ENCODE data around the gene SLC9C1. TPM values are rescaled to one million over a fixed set of nuclear protein-coding genes. Genes with fewer than 3 reads are reported as not detected.
A peak's percentile ranks its signal among the peaks of the same experiment; 100 is the strongest.

The SLC9C1 gene
- total RNA-seq, 1 donor from 2014 or later = 0.13 TPM

DNA sequence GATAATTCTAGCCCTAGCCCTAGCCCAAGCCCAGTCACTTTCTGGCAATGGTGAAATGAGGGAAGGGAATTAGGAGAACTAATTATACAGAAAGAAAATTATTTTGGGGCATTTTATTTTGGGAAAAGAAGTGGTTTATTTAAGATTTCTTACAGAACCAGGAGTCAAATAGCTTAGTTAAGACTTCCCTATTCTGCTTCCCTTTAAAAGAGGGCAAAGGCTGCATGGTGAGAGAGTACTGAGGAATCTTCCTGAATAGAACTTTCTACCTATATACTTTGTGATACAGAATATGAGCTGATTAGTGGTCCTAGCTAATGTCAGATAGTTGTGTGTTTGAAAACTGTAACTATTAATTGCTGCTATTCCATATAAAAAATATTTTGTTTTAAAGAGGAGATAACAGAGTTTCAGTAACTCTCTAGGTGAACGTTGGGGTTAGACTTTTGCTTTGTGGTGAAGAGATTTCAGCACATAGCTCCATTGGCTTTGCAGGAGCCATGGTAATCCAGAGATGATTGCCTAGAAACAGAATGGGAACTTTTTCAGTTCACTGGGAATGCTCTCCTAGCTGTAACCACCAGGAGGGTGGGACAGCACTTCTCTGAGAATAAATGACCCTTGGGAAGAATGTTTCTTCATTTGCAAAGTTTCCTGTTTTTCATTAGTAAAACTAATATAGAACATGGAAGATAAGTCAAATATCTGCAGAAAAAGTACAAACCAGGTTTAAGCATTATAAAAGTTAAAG lies 155.6 kb downstream of the SLC9C1 start:
- no peak overlapping the region for H3K27ac Mint-ChIP-seq (ENCODE audit: unreplicated experiment)
- no peak for TF ChIP-seq CTCF (IDR thresholded peaks at IDR 0.05; ENCODE audit: unreplicated experiment)
- peaks cover 18% of the 10 kb centered on the region for H3K4me1 Mint-ChIP-seq (ENCODE audit: unreplicated experiment)
- H3K36me3 Mint-ChIP-seq (ENCODE audit: low read depth, unreplicated experiment) = no peaks in the 10 kb centered on the region
- H3K9me3 Mint-ChIP-seq (ENCODE audit: unreplicated experiment) = peaks cover 3% of the 10 kb centered on the region
- H3K27me3 Mint-ChIP-seq (ENCODE audit: unreplicated experiment) = no peaks in the 10 kb centered on the region
- H3K4me3 Mint-ChIP-seq (ENCODE audit: unreplicated experiment) = no peak overlapping the region
- no peak for DNase-seq (ENCODE audit: low spot score)

GRCh38 chr3:112137781-112138180 lies 156.2 kb downstream of the SLC9C1 start:
- Mint-ChIP-seq H3K36me3 (ENCODE audit: low read depth, unreplicated experiment) (no peaks in the 10 kb centered on the region), H3K4me3 (ENCODE audit: unreplicated experiment) (no peak overlapping the region), H3K27ac (ENCODE audit: unreplicated experiment) (no peak overlapping the region), H3K27me3 (ENCODE audit: unreplicated experiment) (peaks cover 2% of the 10 kb centered on the region), H3K4me1 (ENCODE audit: unreplicated experiment) (peaks cover 23% of the 10 kb centered on the region), H3K9me3 (ENCODE audit: unreplicated experiment) (no peaks in the 10 kb centered on the region)
- no peak for TF ChIP-seq CTCF (IDR thresholded peaks at IDR 0.05; ENCODE audit: unreplicated experiment)
- no peak for DNase-seq (ENCODE audit: low spot score)

DNA sequence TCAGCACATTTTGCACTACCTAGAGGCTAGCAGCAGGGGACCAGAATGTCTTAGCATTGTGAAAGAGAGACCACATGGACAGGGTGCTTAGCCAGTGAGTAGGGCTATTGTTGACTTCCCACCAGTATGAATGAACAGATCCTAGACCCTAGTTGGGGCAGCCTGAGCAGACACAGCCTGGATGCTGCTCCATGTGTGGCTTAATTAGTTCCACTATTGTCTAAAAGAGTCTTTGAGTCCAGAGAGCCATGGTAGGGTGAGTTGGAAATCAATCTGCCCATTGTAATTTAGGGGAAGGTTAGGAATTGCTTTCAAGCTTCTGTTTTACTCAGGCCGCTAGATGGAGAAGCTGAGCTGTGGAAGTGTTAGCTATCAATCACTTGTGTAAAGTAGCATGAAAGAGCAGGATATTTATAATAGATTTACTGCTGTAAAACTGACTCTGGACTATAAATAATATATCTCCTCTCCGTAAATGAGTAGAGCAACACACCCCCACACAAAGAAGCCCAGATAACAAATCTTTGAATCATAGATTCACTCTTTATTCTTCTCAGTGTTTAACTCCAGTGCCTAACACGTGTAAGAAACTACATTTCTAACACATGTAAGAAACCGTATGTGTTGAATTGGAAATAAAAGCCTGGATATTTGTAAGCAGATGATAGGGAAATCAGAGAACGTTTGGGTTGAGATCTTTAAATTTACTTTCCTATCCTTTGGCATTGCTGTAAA lies 156.9 kb downstream of the SLC9C1 start:
- H3K27me3 Mint-ChIP-seq (ENCODE audit: unreplicated experiment) = peaks cover 2% of the 10 kb centered on the region
- peak overlapping the region; percentile 26 for H3K27ac Mint-ChIP-seq (ENCODE audit: unreplicated experiment)

DNA sequence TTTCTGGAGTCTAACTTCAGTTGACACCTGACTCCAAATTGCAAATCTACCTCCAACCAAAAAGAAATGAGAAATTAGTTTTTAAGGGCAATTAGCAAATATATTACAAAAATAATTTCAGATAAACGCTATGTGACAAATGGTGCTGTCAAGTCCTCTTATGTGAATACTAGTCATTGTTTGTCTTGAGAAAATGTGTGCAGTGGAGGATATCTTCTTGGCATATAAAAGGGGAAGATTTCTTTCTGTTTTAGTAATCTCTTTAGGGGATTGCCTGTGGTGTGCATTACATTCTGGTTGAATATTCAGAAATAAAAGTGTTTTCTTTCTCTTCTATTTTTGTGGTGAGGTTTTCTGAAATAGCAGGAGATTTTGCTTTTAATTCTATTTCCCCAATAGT lies 158.0 kb downstream of the SLC9C1 start:
- no peak for TF ChIP-seq CTCF (IDR thresholded peaks at IDR 0.05; ENCODE audit: unreplicated experiment)
- DNase-seq (ENCODE audit: low spot score) = no peak
- Mint-ChIP-seq H3K36me3 (ENCODE audit: low read depth, unreplicated experiment) (no peaks in the 10 kb centered on the region), H3K27ac (ENCODE audit: unreplicated experiment) (no peak overlapping the region), H3K4me1 (ENCODE audit: unreplicated experiment) (peaks cover 24% of the 10 kb centered on the region), H3K27me3 (ENCODE audit: unreplicated experiment) (peaks cover 2% of the 10 kb centered on the region), H3K4me3 (ENCODE audit: unreplicated experiment) (no peak overlapping the region), H3K9me3 (ENCODE audit: unreplicated experiment) (no peaks in the 10 kb centered on the region)

More for the DNA sequence above, 156.9 kb downstream of the SLC9C1 start:
- TF ChIP-seq CTCF (IDR thresholded peaks at IDR 0.05; ENCODE audit: unreplicated experiment) = peak; percentile 35
- Mint-ChIP-seq H3K9me3 (ENCODE audit: unreplicated experiment) (no peaks in the 10 kb centered on the region), H3K36me3 (ENCODE audit: low read depth, unreplicated experiment) (no peaks in the 10 kb centered on the region), H3K4me3 (ENCODE audit: unreplicated experiment) (no peak overlapping the region), H3K4me1 (ENCODE audit: unreplicated experiment) (peaks cover 24% of the 10 kb centered on the region)
- DNase-seq (ENCODE audit: low spot score) = peak; percentile 51

All from endothelial cell (in vitro differentiated cells).